Adipocyte (in vitro differentiated cells): ENCODE data around the gene PRELID3B.
"Not testable (repeated sequence)": the region's sequence is repeated elsewhere in the genome, so short reads cannot be mapped to it uniquely, and the experiment has no call there.

Experiments
- DNase-seq: peaks from one replicate; pipeline ENCODE4 v3.0.0-alpha.2; 2015; ENCODE audit warnings: low read depth
- H3K27me3 ChIP-seq: replicated peaks from 2 replicates; pipeline ENCODE4 v1.7.0; 2013; ENCODE audit warnings: mild to moderate bottlenecking, low read length, moderate library complexity; ENCODE audit not compliant: control insufficient read depth, insufficient read depth
- H3K36me3 ChIP-seq: 2 replicates; pipeline ENCODE4 v1.7.0; 2013; ENCODE audit warnings: low read length, mild to moderate bottlenecking, moderate library complexity; ENCODE audit not compliant: control insufficient read depth, insufficient read depth, severe bottlenecking
- H3K4me1 ChIP-seq: 2 replicates; pipeline ENCODE4 v1.7.0; 2013; ENCODE audit warnings: mild to moderate bottlenecking, low read length, moderate library complexity; ENCODE audit not compliant: control insufficient read depth, insufficient read depth
- H3K4me3 ChIP-seq: 2 replicates; pipeline ENCODE4 v1.7.0; 2013; ENCODE audit warnings: mild to moderate bottlenecking, low read length, moderate library complexity
- H3K9ac ChIP-seq: 2 replicates; pipeline ENCODE4 v1.7.0; 2013; ENCODE audit warnings: mild to moderate bottlenecking, low read length, moderate library complexity
- H3K9me3 ChIP-seq: 2 replicates; pipeline ENCODE4 v1.7.0; 2013; ENCODE audit warnings: mild to moderate bottlenecking, low read length, moderate library complexity; ENCODE audit not compliant: control insufficient read depth

The PRELID3B gene

DNA sequence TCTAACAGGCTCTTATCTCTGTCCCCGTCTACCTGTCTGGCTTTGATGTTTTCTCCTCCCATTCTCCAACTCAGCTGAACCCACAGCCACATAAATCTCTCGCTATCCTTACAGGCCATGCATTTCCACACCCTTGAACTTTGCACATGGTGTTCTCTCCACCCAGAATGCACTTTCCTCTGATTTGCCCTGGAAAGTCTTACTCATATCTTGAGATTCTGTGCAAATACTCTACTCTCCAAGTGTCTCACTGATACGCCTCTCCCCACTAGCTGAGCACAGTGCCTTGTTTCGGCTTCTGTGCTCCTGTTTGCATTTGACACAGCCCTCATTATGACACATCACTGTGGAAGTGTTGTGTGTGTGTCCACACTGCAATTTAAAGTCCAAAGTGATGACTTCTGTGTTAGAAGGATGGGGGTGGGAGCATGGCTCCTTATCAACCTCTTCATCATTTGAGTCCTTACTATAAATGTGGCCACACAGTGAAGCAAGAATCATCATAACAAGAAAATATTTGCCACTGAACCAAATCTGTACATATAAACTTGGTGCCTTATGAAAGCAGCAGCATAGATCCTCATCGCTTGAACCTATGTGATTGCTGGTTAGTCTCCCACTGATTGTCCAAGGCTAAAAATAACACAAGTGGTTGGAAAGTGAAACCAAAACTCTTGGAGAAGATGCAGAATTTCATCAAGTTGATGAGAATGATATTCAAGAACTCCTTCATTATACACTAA is 5.5 kb upstream of the PRELID3B start:
- DNase-seq = peak; percentile 56
- peak overlapping the region; percentile 70 for H3K9ac ChIP-seq
- peak overlapping the region; percentile 54 for H3K4me3 ChIP-seq
- H3K27me3 ChIP-seq = peaks cover 7% of the 10 kb centered on the region
- H3K4me1 ChIP-seq = peaks cover 32% of the 10 kb centered on the region
- H3K9me3 ChIP-seq = no peaks in the 10 kb centered on the region
- no peaks in the 10 kb centered on the region for H3K36me3 ChIP-seq

DNA sequence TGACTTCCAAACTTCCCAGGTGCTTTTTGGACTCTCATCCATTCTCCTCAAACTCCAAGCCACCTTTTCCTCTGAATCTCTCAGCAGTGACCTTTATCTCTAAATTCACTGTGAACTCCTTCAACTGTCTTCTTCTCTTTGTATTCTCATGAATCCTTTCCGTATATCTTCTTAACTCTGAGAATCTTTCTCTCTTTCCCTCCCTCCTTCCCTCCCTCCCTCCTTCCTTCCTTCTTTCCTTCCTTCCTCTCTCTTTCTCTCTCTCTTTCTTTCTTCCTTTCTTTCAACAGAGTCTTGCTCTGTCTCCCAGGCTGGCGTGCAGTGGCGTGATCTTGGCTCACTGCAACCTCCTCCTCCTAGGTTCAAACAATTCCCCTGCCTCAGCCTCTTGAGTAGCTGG is 4.3 kb upstream of the PRELID3B start:
- Histone ChIP-seq H3K27me3 (peaks cover 6% of the 10 kb centered on the region), H3K36me3 (no peaks in the 10 kb centered on the region)

DNA sequence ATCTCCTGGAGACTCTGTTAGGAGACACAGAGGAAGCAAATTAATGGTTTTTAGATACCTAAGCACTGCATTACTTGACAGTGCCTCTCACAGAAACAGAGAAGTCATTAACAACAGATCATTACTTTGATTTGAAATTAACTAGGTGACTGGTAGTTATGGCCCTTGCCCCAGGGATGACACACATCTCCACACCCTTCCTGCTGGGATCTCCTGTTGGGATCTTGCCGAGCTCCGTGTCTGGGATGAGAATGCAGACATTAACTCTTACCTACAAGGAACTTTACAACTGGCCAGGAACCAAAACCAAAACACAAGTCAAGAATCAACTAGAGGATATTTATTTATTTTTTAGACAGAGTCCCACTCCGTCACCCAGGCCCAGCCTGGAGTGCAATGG is 2.2 kb upstream of the PRELID3B start:
- Histone ChIP-seq H3K4me3 (no peak overlapping the region), H3K4me1 (peaks cover 52% of the 10 kb centered on the region), H3K27me3 (no peaks in the 10 kb centered on the region), H3K36me3 (no peaks in the 10 kb centered on the region), H3K9ac (no peak overlapping the region), H3K9me3 (no peaks in the 10 kb centered on the region)
- no peak for DNase-seq

More for the DNA sequence above, 4.3 kb upstream of the PRELID3B start:
- DNase-seq = no peak
- peaks cover 36% of the 10 kb centered on the region for H3K4me1 ChIP-seq
- no peak overlapping the region for H3K4me3 ChIP-seq
- H3K9me3 ChIP-seq = no peaks in the 10 kb centered on the region
- H3K9ac ChIP-seq = no peak overlapping the region

- Histone ChIP-seq H3K9ac (no peak overlapping the region), H3K36me3 (no peaks in the 10 kb centered on the region), H3K4me3 (no peak overlapping the region), H3K9me3 (no peaks in the 10 kb centered on the region), H3K27me3 (no peaks in the 10 kb centered on the region), H3K4me1 (peaks cover 50% of the 10 kb centered on the region)
- no peak for DNase-seq
Observed at GRCh38 chr20:59044295-59044694, 1.7 kb upstream of the PRELID3B start.

GRCh38 chr20:59043698-59044097 is 1.1 kb upstream of the PRELID3B start:
- Histone ChIP-seq H3K4me3 (no peak overlapping the region), H3K27me3 (no peaks in the 10 kb centered on the region), H3K9me3 (no peaks in the 10 kb centered on the region), H3K36me3 (no peaks in the 10 kb centered on the region), H3K4me1 (peaks cover 52% of the 10 kb centered on the region), H3K9ac (peak overlapping the region; percentile 55)
- DNase-seq = peak; percentile 27

DNA sequence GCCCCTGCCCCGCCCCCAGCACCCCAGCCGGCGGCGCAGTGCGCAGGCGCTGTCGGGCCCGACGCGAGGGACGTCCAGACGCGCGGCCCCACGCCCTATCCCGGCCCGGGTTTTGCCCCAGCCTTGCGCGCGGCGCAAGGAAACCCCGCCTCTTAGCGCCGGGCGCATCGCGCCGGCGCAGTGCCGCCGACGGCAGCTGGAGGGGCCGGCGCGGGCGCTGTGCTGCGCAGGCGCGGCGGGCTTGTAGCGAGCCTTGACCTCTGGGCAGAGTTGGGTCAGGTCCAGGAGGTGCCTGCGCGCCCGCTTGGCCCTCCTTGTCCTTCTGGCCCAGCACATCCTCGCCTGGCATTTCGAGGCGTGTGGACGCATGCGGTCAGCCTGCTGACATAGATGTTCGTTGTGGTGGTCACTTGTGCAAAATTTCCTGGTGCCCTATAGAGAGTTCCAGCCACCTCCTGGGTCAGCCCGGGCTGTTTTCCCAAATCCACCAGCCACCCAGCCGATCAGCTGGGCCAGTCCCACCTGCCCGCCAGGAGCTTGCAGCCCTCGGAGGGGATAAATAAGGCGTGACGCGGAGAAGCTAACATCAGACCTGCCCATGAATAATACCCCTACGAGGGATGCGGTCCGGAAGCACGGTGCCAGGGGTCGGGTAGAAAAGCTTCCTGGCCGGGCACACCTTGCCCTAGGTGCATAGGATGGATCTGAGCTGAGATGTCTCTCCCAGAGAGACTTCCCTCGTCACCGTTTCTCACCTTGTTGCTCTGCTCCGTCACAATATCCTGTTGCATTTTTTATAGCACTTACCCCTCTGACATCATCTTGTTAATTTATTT is 428 bp upstream of the PRELID3B start:
- Histone ChIP-seq H3K27me3 (no peaks in the 10 kb centered on the region), H3K4me3 (peak overlapping the region; percentile 89), H3K9me3 (no peaks in the 10 kb centered on the region), H3K4me1 (peaks cover 53% of the 10 kb centered on the region), H3K9ac (peak overlapping the region; percentile 85), H3K36me3 (peaks cover 2% of the 10 kb centered on the region)
- peak; percentile 97 for DNase-seq

GRCh38 chr20:59041487-59041886 is 1.1 kb downstream of the PRELID3B start:
- Histone ChIP-seq H3K4me3 (peak overlapping the region; percentile 89), H3K36me3 (peaks cover 17% of the 10 kb centered on the region), H3K9ac (peak overlapping the region; percentile 85), H3K4me1 (peaks cover 50% of the 10 kb centered on the region)
- H3K9me3 ChIP-seq, DNase-seq, H3K27me3 ChIP-seq: not testable (repeated sequence)

DNA sequence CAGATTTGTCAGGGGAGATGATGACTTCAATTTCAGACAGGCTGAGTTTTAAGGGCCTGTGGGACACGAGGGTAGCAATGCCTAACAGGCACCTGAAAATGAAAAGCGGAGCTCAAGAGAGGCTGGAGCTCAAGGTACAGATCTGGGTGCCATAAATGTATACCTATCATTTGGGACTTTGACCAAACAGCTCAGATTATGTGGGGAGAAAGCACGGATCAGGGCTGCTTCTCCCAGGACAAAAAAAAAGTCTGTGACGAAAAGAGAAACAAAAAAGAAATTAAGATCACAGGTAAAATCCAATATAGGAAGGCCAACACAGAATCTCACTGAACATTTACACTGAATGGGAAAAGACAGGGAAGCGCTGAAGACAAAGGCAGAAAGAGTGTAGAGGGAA is 1.9 kb downstream of the PRELID3B start:
- peaks cover 50% of the 10 kb centered on the region for H3K4me1 ChIP-seq
- no peaks in the 10 kb centered on the region for H3K9me3 ChIP-seq
- peaks cover 25% of the 10 kb centered on the region for H3K36me3 ChIP-seq
- H3K9ac ChIP-seq = no peak overlapping the region
- DNase-seq = no peak
- no peak overlapping the region for H3K4me3 ChIP-seq
- H3K27me3 ChIP-seq = no peaks in the 10 kb centered on the region

DNA sequence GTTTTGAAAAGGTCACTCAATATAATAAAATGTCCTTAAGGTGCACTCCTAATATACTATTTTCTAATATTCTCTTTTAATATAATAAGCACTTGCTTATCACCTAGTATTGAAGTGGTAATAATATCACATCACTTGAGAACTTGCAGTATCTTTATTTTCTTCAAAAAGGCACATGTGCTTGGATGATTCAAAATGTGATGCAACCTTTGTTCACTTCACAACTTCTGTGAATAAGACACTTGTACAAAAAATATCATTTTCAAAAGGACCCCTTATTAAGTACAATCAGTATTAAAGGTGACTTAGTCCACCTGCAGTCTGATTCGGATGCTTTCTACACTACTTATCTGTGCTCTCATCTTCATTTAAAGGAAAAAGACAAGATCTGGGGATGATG is 3.4 kb downstream of the PRELID3B start:
- H3K27me3 ChIP-seq = no peaks in the 10 kb centered on the region
- H3K9me3 ChIP-seq = no peaks in the 10 kb centered on the region
- peaks cover 40% of the 10 kb centered on the region for H3K36me3 ChIP-seq
- DNase-seq = peak; percentile 41
- H3K4me3 ChIP-seq = no peak overlapping the region
- no peak overlapping the region for H3K9ac ChIP-seq
- H3K4me1 ChIP-seq = peaks cover 50% of the 10 kb centered on the region

GRCh38 chr20:59037386-59037785 is 5.2 kb downstream of the PRELID3B start:
- H3K4me3 ChIP-seq = no peak overlapping the region
- H3K4me1 ChIP-seq = peaks cover 48% of the 10 kb centered on the region
- no peaks in the 10 kb centered on the region for H3K27me3 ChIP-seq
- DNase-seq = no peak
- no peak overlapping the region for H3K9ac ChIP-seq
- H3K9me3 ChIP-seq = no peaks in the 10 kb centered on the region
- H3K36me3 ChIP-seq = peaks cover 48% of the 10 kb centered on the region

- Histone ChIP-seq H3K4me3 (no peak overlapping the region), H3K27me3 (no peaks in the 10 kb centered on the region), H3K9ac (no peak overlapping the region), H3K36me3 (peaks cover 50% of the 10 kb centered on the region), H3K4me1 (peaks cover 45% of the 10 kb centered on the region), H3K9me3 (no peaks in the 10 kb centered on the region)
- DNase-seq = no peak
Observed at GRCh38 chr20:59035381-59035780, 7.2 kb downstream of the PRELID3B start.
